IMR-90 (cell line): ENCODE results near the gene CD96. TPM values are rescaled to one million over a fixed set of nuclear protein-coding genes. Genes with fewer than 3 reads are reported as not detected.

Experiments
- ATAC-seq: fragments of 200-7000 bp; cut with Tn5 transposase; 2 replicates; pipeline ENCODE4 v1.9.1; 2020; ENCODE audit warnings: low read depth, mild to moderate bottlenecking, moderate library complexity
- BruUV-seq: library from RNA; stranded (reverse); fragments of 400-500 nt; replicated peaks from 2 replicates; lab custom pipeline; 2021; lab: Mats Ljungman, UMichigan
- CTCF ChIA-PET: fragments of 300-600 bp; formaldehyde crosslinking; extraction: SDS; loops from one replicate; lab custom pipeline; 2021; ENCODE audit warnings: antibody characterized with exemption; lab: Yijun Ruan, JAX
- POLR2A ChIA-PET: fragments of 300-600 bp; sonication (Branson Sonifier 250); formaldehyde crosslinking; loops from one replicate; lab custom pipeline; 2022; ENCODE audit warnings: antibody characterized with exemption; ENCODE audit not compliant: unreplicated experiment; lab: Charles Lee
- DNase-seq: peaks from one replicate; pipeline ENCODE4 v3.0.0; 2013
- H2AFZ ChIP-seq: replicated peaks from 2 replicates; pipeline ENCODE3; 2013; ENCODE audit warnings: low read length, mild to moderate bottlenecking; ENCODE audit not compliant: poor library complexity
- H2AK5ac ChIP-seq: 2 replicates; pipeline ENCODE4 v1.6.1; 2013; ENCODE audit warnings: low read depth, low read length, inconsistent platforms
- H2AK9ac ChIP-seq: replicated peaks from 2 replicates; pipeline ENCODE3; 2013; ENCODE audit warnings: mild to moderate bottlenecking, low read depth, low read length, moderate library complexity; ENCODE audit not compliant: poor library complexity
- H2BK120ac ChIP-seq: 2 replicates; pipeline ENCODE4 v1.6.1; 2013; ENCODE audit warnings: low read depth, low read length, inconsistent platforms
- H2BK15ac ChIP-seq: 3 replicates; pipeline ENCODE4 v1.6.1; 2013; ENCODE audit warnings: low read depth, low read length, inconsistent platforms
- H2BK20ac ChIP-seq: 2 replicates; pipeline ENCODE4 v1.6.1; 2013; ENCODE audit warnings: low read depth, mild to moderate bottlenecking, inconsistent platforms, low read length, moderate library complexity
- H2BK5ac ChIP-seq: 2 replicates; pipeline ENCODE4 v1.6.1; 2013; ENCODE audit warnings: mild to moderate bottlenecking, low read depth, low read length, inconsistent platforms; ENCODE audit not compliant: poor library complexity, severe bottlenecking
- H3K14ac ChIP-seq: replicated peaks from 2 replicates; pipeline ENCODE4 v1.6.1; 2013; ENCODE audit warnings: low read depth, low read length, inconsistent platforms
- H3K18ac ChIP-seq: 2 replicates; pipeline ENCODE4 v1.6.1; 2013; ENCODE audit warnings: low read depth, low read length, control low read depth
- H3K23ac ChIP-seq: 2 replicates; pipeline ENCODE4 v1.6.1; 2013; ENCODE audit warnings: low read depth, low read length, inconsistent platforms
- H3K27ac ChIP-seq: 2 replicates; pipeline ENCODE4 v1.5.1; 2013; ENCODE audit warnings: mild to moderate bottlenecking, control low read depth, low read length; ENCODE audit not compliant: insufficient read depth
- H3K27me3 ChIP-seq: 2 replicates; pipeline ENCODE4 v1.6.1; 2013; ENCODE audit warnings: low read length; ENCODE audit not compliant: control insufficient read depth, insufficient read depth
- H3K36me3 ChIP-seq: 2 replicates; pipeline ENCODE4 v1.6.1; 2013; ENCODE audit warnings: low read length, mixed read lengths; ENCODE audit not compliant: control insufficient read depth, insufficient read depth
- H3K4ac ChIP-seq: 2 replicates; pipeline ENCODE4 v1.6.1; 2013; ENCODE audit warnings: low read depth, low read length, inconsistent platforms
- H3K4me1 ChIP-seq: 2 replicates; pipeline ENCODE4 v1.6.1; 2013; ENCODE audit warnings: low read length, mixed read lengths; ENCODE audit not compliant: control insufficient read depth, insufficient read depth
- H3K4me2 ChIP-seq: 2 replicates; pipeline ENCODE4 v1.6.1; 2013; ENCODE audit warnings: low read depth, mild to moderate bottlenecking, control low read depth, low read length, moderate library complexity
- H3K4me3 ChIP-seq: 2 replicates; pipeline ENCODE4 v1.5.1; 2013; ENCODE audit warnings: low read depth, mild to moderate bottlenecking, control low read depth, low read length, moderate library complexity; ENCODE audit not compliant: insufficient read depth
- H3K56ac ChIP-seq: 2 replicates; pipeline ENCODE4 v1.6.1; 2013; ENCODE audit warnings: low read length, inconsistent platforms; ENCODE audit not compliant: insufficient read depth; ENCODE audit errors: extremely low read depth
- H3K79me1 ChIP-seq, 2 experiments: 2 replicates each; pipeline ENCODE4 v1.6.1; 2013; ENCODE audit warnings: low read length in 2 of 2, inconsistent platforms in 1 of 2, low read depth in 1 of 2
- H3K9ac ChIP-seq: 2 replicates; pipeline ENCODE4 v1.6.1; 2013; ENCODE audit warnings: low read depth, low read length, control low read depth
- H3K9me1 ChIP-seq: 2 replicates; pipeline ENCODE4 v1.6.1; 2013; ENCODE audit warnings: low read length, inconsistent platforms; ENCODE audit not compliant: insufficient read depth
- H3K9me3 ChIP-seq: 2 replicates; pipeline ENCODE4 v1.6.1; 2013; ENCODE audit warnings: low read length; ENCODE audit not compliant: control insufficient read depth, insufficient read depth
- H4K20me1 ChIP-seq: 2 replicates; pipeline ENCODE4 v1.6.1; 2013; ENCODE audit warnings: low read length, inconsistent platforms; ENCODE audit not compliant: insufficient read depth
- H4K5ac ChIP-seq: 2 replicates; pipeline ENCODE4 v1.6.1; 2013; ENCODE audit warnings: mild to moderate bottlenecking, low read depth, low read length, control low read depth
- H4K8ac ChIP-seq, 2 experiments: 2 replicates each; pipeline ENCODE4 v1.6.1; 2013; ENCODE audit warnings: low read depth in 2 of 2, low read length in 2 of 2, control low read depth in 1 of 2, inconsistent platforms in 1 of 2
- H4K91ac ChIP-seq: 2 replicates; pipeline ENCODE4 v1.6.1; 2013; ENCODE audit warnings: low read depth, low read length, inconsistent platforms; ENCODE audit not compliant: insufficient read depth
- BHLHE40 ChIP-seq: fragments of 150-350 bp; IDR thresholded peaks from 2 replicates; pipeline ENCODE4 v1.6.1; 2016; ENCODE audit warnings: mild to moderate bottlenecking, low read depth, low read length
- CEBPB ChIP-seq: IDR thresholded peaks from 2 replicates; pipeline ENCODE4 v1.6.1; 2012; ENCODE audit warnings: low read depth, low read length, improper control_type of control experiment
- CTCF ChIP-seq: conservative IDR thresholded peaks from 2 replicates; pipeline ENCODE4 v1.5.1; 2012; ENCODE audit warnings: mild to moderate bottlenecking, low read depth, low read length, improper control_type of control experiment
- ELK1 ChIP-seq: fragments of 150-350 bp; IDR thresholded peaks from 2 replicates; pipeline ENCODE4 v1.6.1; 2016; ENCODE audit warnings: low read depth, mild to moderate bottlenecking, low read length, moderate library complexity, borderline replicate concordance
- FOS ChIP-seq: fragments of 150-350 bp; IDR thresholded peaks from 2 replicates; pipeline ENCODE4 v1.6.1; 2016; ENCODE audit warnings: low read depth, low read length
- MAFK ChIP-seq: IDR thresholded peaks from 2 replicates; pipeline ENCODE4 v1.6.1; 2012; ENCODE audit warnings: low read depth, low read length, improper control_type of control experiment
- MAZ ChIP-seq: IDR thresholded peaks from 2 replicates; pipeline ENCODE4 v1.6.1; 2012; ENCODE audit warnings: low read depth, mild to moderate bottlenecking, low read length, improper control_type of control experiment, moderate library complexity, borderline replicate concordance
- MXI1 ChIP-seq: IDR thresholded peaks from 2 replicates; pipeline ENCODE4 v1.6.1; 2012; ENCODE audit warnings: low read depth, mild to moderate bottlenecking, low read length, moderate library complexity, borderline replicate concordance
- NFE2L2 ChIP-seq: fragments of 150-350 bp; IDR thresholded peaks from 2 replicates; pipeline ENCODE4 v1.6.1; 2016; ENCODE audit warnings: low read depth, mild to moderate bottlenecking, low read length
- POLR2A ChIP-seq: IDR thresholded peaks from 2 replicates; pipeline ENCODE4 v1.6.1; 2012; ENCODE audit warnings: mild to moderate bottlenecking, low read depth, low read length
- RAD21 ChIP-seq: IDR thresholded peaks from 2 replicates; pipeline ENCODE4 v1.6.1; 2012; ENCODE audit warnings: low read length, improper control_type of control experiment
- RCOR1 ChIP-seq: IDR thresholded peaks from 2 replicates; pipeline ENCODE4 v1.6.1; 2012; ENCODE audit warnings: mild to moderate bottlenecking, low read length, improper control_type of control experiment; ENCODE audit not compliant: insufficient replicate concordance
- SMC3 ChIP-seq: fragments of 150-350 bp; IDR thresholded peaks from 2 replicates; pipeline ENCODE4 v1.6.1; 2016; ENCODE audit warnings: low read depth, mild to moderate bottlenecking, antibody characterized with exemption, low read length, moderate library complexity
- USF2 ChIP-seq: fragments of 150-350 bp; IDR thresholded peaks from 2 replicates; pipeline ENCODE4 v1.6.1; 2017; ENCODE audit warnings: mild to moderate bottlenecking, antibody characterized with exemption, low read length, low read depth
- WGBS, 2 experiments: methylation state at CpG; one replicate each; pipeline versions ENCODE4 v1.1.5 to v1.1.7; 2013; ENCODE audit warnings: missing lambda C conversion rate in 2 of 2; ENCODE audit not compliant: insufficient read length in 1 of 2; ENCODE audit errors: extremely low coverage in 2 of 2; 5-methylcytosine and 5-hydroxymethylcytosine counted together
- dilution Hi-C: fragments of 300-500 bp; cut with HindIII; formaldehyde crosslinking; loops from one replicate; pipeline ENCODE4 v1.14.3; 2018; ENCODE audit warnings: low sequenced_read_pairs; ENCODE audit not compliant: unreplicated experiment
- in situ Hi-C: fragments of 300-500 bp; cut with MboI; formaldehyde crosslinking; loops from 3 replicates; pipeline ENCODE4 v1.14.3; 2019; ENCODE audit warnings: low sequenced_read_pairs, inconsistent platforms, mixed read lengths
- intact Hi-C: fragments of 100-400 bp; cut with micrococcal nuclease; formaldehyde crosslinking; loops from 2 replicates; pipeline ENCODE4 v1.10.0; 2022
- polyA plus RNA-seq, 3 experiments: library from polyadenylated mRNA; depleted of rRNA; stranded (reverse); fragments of >200 nt; gene quantifications; 2 replicates each; pipeline ENCODE4 v1.2.3, GENCODE V29; 2012; ENCODE audit warnings: low replicate concordance in 1 of 3
- total RNA-seq: library from RNA; depleted of rRNA; stranded (reverse); fragments of >200 nt; gene quantifications from 2 replicates; pipeline ENCODE4 v1.2.3, GENCODE V29; 2012

CD96 gene
- total and polyA plus RNA-seq, 2 of the 4 experiments (the other 2 are of a cell fraction): 0.05 to 0.18 TPM

GRCh38 chr3:111610612-111611054, 68.6 kb downstream of the CD96 start:
- Histone ChIP-seq H3K4me3 (no peak overlapping the region), H3K4me2 (no peak overlapping the region), H2BK5ac (no peak overlapping the region), H3K56ac (no peak overlapping the region), H3K4me1 (peaks cover 6% of the 10 kb centered on the region), H2AK9ac (no peak overlapping the region), H2AFZ (no peak overlapping the region), H3K79me1 (no peaks in the 10 kb centered on the region), H4K5ac (no peak overlapping the region), H3K18ac (no peak overlapping the region), H4K8ac (no peak overlapping the region), H3K4ac (no peak overlapping the region; the same call in 1 of the 2 replicates), H3K9me1 (no peaks in the 10 kb centered on the region), H3K23ac (no peak overlapping the region), H3K27me3 (no peaks in the 10 kb centered on the region), H3K27ac (no peak overlapping the region), H2AK5ac (peak overlapping the region; percentile 40; the same call in 1 of the 2 replicates), H2BK15ac (peak overlapping the region; percentile 38; the same call in 1 of the 3 replicates), H3K36me3 (no peaks in the 10 kb centered on the region), H4K91ac (peak overlapping the region; percentile 34), H2BK20ac (peak overlapping the region; percentile 51; the same call in 1 of the 2 replicates), H2BK120ac (no peak overlapping the region), H3K9me3 (no peaks in the 10 kb centered on the region), H3K9ac (no peak overlapping the region), H4K20me1 (no peaks in the 10 kb centered on the region), H3K14ac (no peak overlapping the region)
- TF ChIP-seq CTCF: no peak
- TF ChIP-seq NFE2L2: no peak
- TF ChIP-seq POLR2A: no peak
- TF ChIP-seq SMC3: no peak
- TF ChIP-seq USF2: no peak
- TF ChIP-seq RAD21: no peak
- TF ChIP-seq MXI1: no peak
- no peak for TF ChIP-seq FOS
- no peak for TF ChIP-seq MAZ
- no peak for TF ChIP-seq CEBPB
- TF ChIP-seq MAFK: no peak
- TF ChIP-seq BHLHE40: no peak
- no peak for TF ChIP-seq RCOR1
- TF ChIP-seq ELK1: no peak
- in situ Hi-C loops (no loop called here), dilution Hi-C loops (no loop called here), intact Hi-C loops (no loop called here)
- BruUV-seq: no TSS peak
- ChIA-PET POLR2A (no interaction called here), CTCF (no interaction called here)
- DNase-seq (no peak), ATAC-seq (no peak)
- WGBS, 2 experiments: 77% methylated on average over 4 of the region's 8 CpGs; no CpG with 5 or more reads in 1 of the 2 experiments
